ENCODE measurements around the gene SLC29A2. TPM values are rescaled to one million over a fixed set of nuclear protein-coding genes. Genes with fewer than 3 reads are reported as not detected.

The SLC29A2 gene, protein sequence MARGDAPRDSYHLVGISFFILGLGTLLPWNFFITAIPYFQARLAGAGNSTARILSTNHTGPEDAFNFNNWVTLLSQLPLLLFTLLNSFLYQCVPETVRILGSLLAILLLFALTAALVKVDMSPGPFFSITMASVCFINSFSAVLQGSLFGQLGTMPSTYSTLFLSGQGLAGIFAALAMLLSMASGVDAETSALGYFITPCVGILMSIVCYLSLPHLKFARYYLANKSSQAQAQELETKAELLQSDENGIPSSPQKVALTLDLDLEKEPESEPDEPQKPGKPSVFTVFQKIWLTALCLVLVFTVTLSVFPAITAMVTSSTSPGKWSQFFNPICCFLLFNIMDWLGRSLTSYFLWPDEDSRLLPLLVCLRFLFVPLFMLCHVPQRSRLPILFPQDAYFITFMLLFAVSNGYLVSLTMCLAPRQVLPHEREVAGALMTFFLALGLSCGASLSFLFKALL
- total RNA-seq (2021; fragmentation: NEBNext Ultra II Directional; extraction: Animal tissue kit (Norgen Biotek cat#: 25700)) (29.3 and 32.4 TPM in 2 replicates), polyA plus RNA-seq (2011; rRNA removed) (31.6 and 42.0 TPM in 2 replicates), polyA minus RNA-seq (2011; rRNA and poly(A)+ RNA removed) (16.4 and 20.7 TPM in 2 replicates)
- polyA plus RNA-seq (2011; cell fraction: cytosol; rRNA removed) = 23.1 TPM
- 104 TPM for polyA plus RNA-seq (2011; cell fraction: nucleus; rRNA removed)
- polyA plus RNA-seq (2012, experiment 1 of 2) = 29.3 to 42.0 TPM (median 39.3 TPM) in 4 replicates
- 33.0 TPM for polyA plus RNA-seq (2012, experiment 2 of 2)
- 40.7 TPM for polyA plus RNA-seq (2013, experiment 1 of 2)
- 42.8 TPM for polyA plus RNA-seq (2013, experiment 2 of 2)
- polyA minus RNA-seq (2011; cell fraction: cytosol; rRNA and poly(A)+ RNA removed) = 18.6 TPM
- 25.3 TPM for polyA minus RNA-seq (2011; cell fraction: nucleus; rRNA and poly(A)+ RNA removed)
- long read RNA-seq, experiment 1, partial matches to known transcripts = 14 of 18 reads
- long read RNA-seq, experiment 1, other reads (novel, unspliced or antisense) = 4 of 18 reads
- long read RNA-seq, experiment 2, partial matches to known transcripts = 0 of 1 reads
- long read RNA-seq, experiment 2, other reads (novel, unspliced or antisense) = 1 of 1 reads

DNA sequence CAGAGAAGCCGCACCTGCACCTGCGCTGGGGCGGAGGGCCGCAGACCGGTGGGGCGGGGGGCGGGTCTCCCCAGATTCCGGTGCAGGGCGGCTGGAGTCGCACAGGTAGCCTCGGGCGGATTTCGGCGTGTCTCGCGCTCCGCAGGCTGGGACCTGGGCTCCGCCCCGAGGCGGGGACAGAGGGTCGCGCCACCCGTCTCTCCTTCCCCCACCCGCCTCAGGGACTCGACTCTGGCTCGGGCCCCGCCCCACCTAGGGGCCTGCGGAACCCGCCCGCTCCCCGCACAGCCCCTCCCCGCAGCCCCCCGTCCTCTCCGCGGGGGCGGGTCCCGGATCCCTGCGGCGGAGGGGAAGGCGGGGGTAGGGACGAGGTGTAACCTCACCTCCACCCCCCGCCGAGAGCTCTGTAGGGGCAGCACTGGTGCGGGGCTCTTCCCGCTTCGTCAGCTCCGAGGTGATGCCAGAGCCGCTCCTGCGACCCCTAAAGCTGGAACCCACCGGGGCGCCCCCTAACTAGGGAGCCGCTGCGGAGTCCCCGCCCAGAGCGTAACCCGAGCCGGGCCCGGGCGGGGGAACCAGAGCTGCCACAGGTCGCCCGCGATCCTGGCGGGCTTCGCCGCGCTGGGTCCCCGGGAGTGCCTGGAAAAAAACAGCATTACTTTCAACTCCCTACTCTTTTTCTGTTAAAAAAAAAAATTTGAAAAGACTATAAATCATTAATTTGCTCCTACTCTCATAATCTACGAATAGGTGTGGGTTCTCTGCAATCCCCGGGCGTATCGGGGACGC, at the start of gene SLC29A2:
Gene SLC29A2 (minus strand): TSS at position 134 of the 789 bp plus-strand sequence. CDS start 169 bp downstream, outside the sequence.
- H3K56ac ChIP-seq (replicated peaks; ENCODE audit: insufficient read length, low read depth, low read length) = peak within 1 kb of the TSS; percentile 98
- peaks cover 0 to 16% of the 10 kb centered on the region in 2 experiments; a peak in 2 of 4 replicates for H3K79me2 ChIP-seq (ENCODE audit: control insufficient read depth in 1 of 2, insufficient read depth in 2 of 2, low read length in 2 of 2)
- peaks cover 9% of the 10 kb centered on the region; the same call in 1 of the 2 replicates for H3K79me1 ChIP-seq (ENCODE audit: low read depth, low read length)
- WGBS, 2 experiments (ENCODE audit: extremely low coverage in 1 of 2, insufficient coverage in 1 of 2, insufficient read length in 1 of 2, insufficient replicate concordance in 2 of 2, low coverage in 1 of 2, low lambda C conversion rate in 2 of 2, missing lambda C conversion rate in 1 of 2) = 1% methylated on average over 17 of the region's 72 CpGs; no CpG with 5 or more reads in 1 of the 2 experiments
- peak within 1 kb of the TSS; percentile 83 to 89 (median 85) for H3K9ac ChIP-seq (replicated peaks in 1 of 4; ENCODE audit: extremely low read depth in 1 of 4, low read depth in 3 of 4, low read length in 3 of 4)
- H3K4me2 ChIP-seq (ENCODE audit: insufficient read depth in 1 of 2, low read depth in 2 of 2, low read length in 2 of 2) = peak within 1 kb of the TSS; percentile 76 to 86
- peak within 1 kb of the TSS; percentile 95; the same call in 1 of the 2 replicates for H2AK5ac ChIP-seq (ENCODE audit: low read depth, low read length)
- peak; percentile 92 to 94 for DNase-seq (ENCODE audit: low read depth in 1 of 2, low spot score in 2 of 2)
- peak within 1 kb of the TSS; percentile 90; the same call in 1 of the 2 replicates for H2BK12ac ChIP-seq (ENCODE audit: low read depth, low read length)
- no peak within 1 kb of the TSS for H3K23ac ChIP-seq (ENCODE audit: insufficient read length)
- peaks cover 7% of the 10 kb centered on the region; the same call in 1 of the 2 replicates for H3K23me2 ChIP-seq (ENCODE audit: low read depth, low read length)
- H3K4ac ChIP-seq (replicated peaks; ENCODE audit: insufficient read length, low read depth, low read length) = peak within 1 kb of the TSS; percentile 99
- H3K14ac ChIP-seq (ENCODE audit: insufficient read length) = no peak within 1 kb of the TSS
- H3K4me3 ChIP-seq (ENCODE audit: extremely low read depth in 1 of 4, insufficient read depth in 2 of 4, low read depth in 3 of 4, low read length in 4 of 4) = peak within 1 kb of the TSS; percentile 77 to 93 (median 82)
- H2BK120ac ChIP-seq (replicated peaks; ENCODE audit: low read depth, low read length) = peak within 1 kb of the TSS; percentile 96
- H2BK15ac ChIP-seq (ENCODE audit: low read length) = peak within 1 kb of the TSS; percentile 88; the same call in 1 of the 2 replicates
- peaks cover 9 to 29% of the 10 kb centered on the region in 2 experiments for H4K20me1 ChIP-seq (replicated peaks in 1 of 2; ENCODE audit: control insufficient read depth in 1 of 2, insufficient read depth in 2 of 2, low read length in 2 of 2)
- H2BK20ac ChIP-seq (ENCODE audit: low read length) = peak within 1 kb of the TSS; percentile 90; the same call in 1 of the 2 replicates
- H3K36me3 ChIP-seq (ENCODE audit: control insufficient read depth in 2 of 4, insufficient read depth in 4 of 4, low read length in 3 of 4) = peaks cover 10 to 31% (median 26%) of the 10 kb centered on the region in 4 experiments
- no peaks in the 10 kb centered on the region for H3K9me3 ChIP-seq (ENCODE audit: insufficient read depth in 2 of 2, low read depth in 1 of 2, low read length in 1 of 2)
- peak within 1 kb of the TSS; percentile 71; the same call in 1 of the 2 replicates for H2AFZ ChIP-seq (ENCODE audit: low read length)
- CTCF ChIA-PET (ENCODE audit: partially characterized antibody) = interaction anchor here (0.8 to 7.1 kb wide), 7 partner anchors 11 to 104 kb away, joined by 3 to 51 read pairs (median 5); no protein-coding TSS in a partner anchor
- H2BK5ac ChIP-seq (ENCODE audit: low read depth, low read length) = peak within 1 kb of the TSS; percentile 98
- no peaks in the 10 kb centered on the region for H3K27me3 ChIP-seq (replicated peaks in 1 of 4; ENCODE audit: control insufficient read depth in 3 of 4, extremely low read depth in 1 of 4, insufficient read depth in 3 of 4, low read length in 3 of 4)
- peaks cover 0 to 8% (median 7%) of the 10 kb centered on the region in 4 experiments; a peak in 6 of 7 replicates for H3K4me1 ChIP-seq (replicated peaks in 1 of 4; ENCODE audit: control insufficient read depth in 3 of 4, insufficient read depth in 4 of 4, low read length in 3 of 4)
- peak within 1 kb of the TSS; percentile 86 for H3K27ac ChIP-seq (ENCODE audit: low read depth, low read length)
- POLR2A ChIA-PET (ENCODE audit: partially characterized antibody) = interaction anchor here (0.7 to 28.0 kb wide), 11 partner anchors 13 to 369 kb away, joined by 3 to 487 read pairs (median 5); partner anchors contain the start of genes B4GAT1, BANF1, BRMS1 and MRPL11
- H4K5ac ChIP-seq (ENCODE audit: insufficient read length, low read depth, low read length) = peak within 1 kb of the TSS; percentile 63
- H4K8ac ChIP-seq (ENCODE audit: extremely low read depth, insufficient read depth, low read length) = peak within 1 kb of the TSS; percentile 95
- H4K91ac ChIP-seq (replicated peaks; ENCODE audit: insufficient read length, low read length) = peak within 1 kb of the TSS; percentile 98
- no peak for FAIRE-seq
- H3K18ac ChIP-seq (ENCODE audit: extremely low read depth, low read length) = peak within 1 kb of the TSS; percentile 90
- TF ChIP-seq RBBP5 (IDR thresholded peaks at IDR 0.05; ENCODE audit: borderline replicate concordance, low read depth, low read length) (0 out of 2 replicates have a peak, but pooled peaks have one; percentile 28), GTF2F1 (IDR thresholded peaks at IDR 0.05; ENCODE audit: borderline replicate concordance, low read depth, low read length) (no peak), FOSL1 (IDR thresholded peaks at IDR 0.05; ENCODE audit: insufficient read depth, low read depth, low read length) (no peak), POU5F1 (IDR thresholded peaks at IDR 0.05; ENCODE audit: low read depth, low read length) (no peak), RFX5 (IDR thresholded peaks at IDR 0.05; ENCODE audit: borderline replicate concordance, low read depth, low read length) (no peak)
